Measurements from ENCODE around the gene SERPINB1.

GRCh38 chr6:2794171-2794730 is 47.4 kb downstream of the SERPINB1 start:
- TF ChIP-seq CTCF (conservative IDR thresholded peaks at IDR 0.05): no peak
- no peak for TF ChIP-seq EZH2 (IDR thresholded peaks at IDR 0.05; ENCODE audit: low read depth)
